Measurements from ENCODE around the gene C19orf67. TPM values are rescaled to one million over a fixed set of nuclear protein-coding genes. Genes with fewer than 3 reads are reported as not detected.

The C19orf67 gene
- total and polyA plus RNA-seq, 12 donors: not detected

DNA sequence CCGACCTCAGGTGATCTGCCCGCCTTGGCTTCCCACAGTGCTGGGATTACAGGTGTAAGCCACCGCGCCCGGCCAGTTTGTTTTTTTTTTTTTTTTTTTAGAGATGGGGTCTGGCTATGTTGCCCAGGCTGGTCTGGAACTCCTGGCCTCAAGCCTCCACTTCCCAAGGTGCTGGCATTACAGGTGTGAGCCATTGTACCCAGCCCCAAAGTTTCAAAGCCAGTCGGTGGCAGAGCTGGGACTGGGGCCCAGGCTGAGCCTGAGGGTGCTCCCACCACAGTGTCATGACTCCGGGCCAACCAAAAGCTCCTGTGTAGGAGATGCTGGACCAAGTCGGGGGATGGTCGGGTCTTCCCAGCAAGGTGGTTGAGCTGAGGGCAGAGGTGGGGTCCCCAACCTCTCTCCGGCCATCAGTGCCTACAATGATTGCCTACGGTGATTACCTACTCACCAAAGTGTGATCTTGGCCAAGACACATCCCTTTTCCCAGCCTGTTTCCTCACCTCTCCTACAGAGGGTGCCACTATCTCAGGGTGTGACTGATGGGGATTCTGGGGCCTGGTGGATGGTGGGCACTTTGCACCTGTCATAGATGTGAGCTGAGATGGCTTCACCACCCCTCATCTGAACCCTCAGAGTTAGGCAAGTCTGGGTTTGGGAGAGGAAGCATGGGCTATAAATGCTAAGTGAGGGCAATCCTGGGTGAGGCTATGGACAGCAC, 10.8 kb upstream of the C19orf67 start:
- WGBS, 4 donors: 92 to 97% (median 94%) methylated on average over 6 to 11 of the region's 11 CpGs
- no peak overlapping the region for H3K4me3 ChIP-seq
- H3K36me3 ChIP-seq (replicated peaks in 1 of 2): peaks cover 0 to 55% of the 10 kb centered on the region in 2 donors
- no peak overlapping the region for H3K27ac ChIP-seq
- intact Hi-C loops (cut with DNase I): no loop called here
- no peak for TF ChIP-seq POLR2A (IDR thresholded peaks at IDR 0.05)
- TF ChIP-seq, protein P1, sequence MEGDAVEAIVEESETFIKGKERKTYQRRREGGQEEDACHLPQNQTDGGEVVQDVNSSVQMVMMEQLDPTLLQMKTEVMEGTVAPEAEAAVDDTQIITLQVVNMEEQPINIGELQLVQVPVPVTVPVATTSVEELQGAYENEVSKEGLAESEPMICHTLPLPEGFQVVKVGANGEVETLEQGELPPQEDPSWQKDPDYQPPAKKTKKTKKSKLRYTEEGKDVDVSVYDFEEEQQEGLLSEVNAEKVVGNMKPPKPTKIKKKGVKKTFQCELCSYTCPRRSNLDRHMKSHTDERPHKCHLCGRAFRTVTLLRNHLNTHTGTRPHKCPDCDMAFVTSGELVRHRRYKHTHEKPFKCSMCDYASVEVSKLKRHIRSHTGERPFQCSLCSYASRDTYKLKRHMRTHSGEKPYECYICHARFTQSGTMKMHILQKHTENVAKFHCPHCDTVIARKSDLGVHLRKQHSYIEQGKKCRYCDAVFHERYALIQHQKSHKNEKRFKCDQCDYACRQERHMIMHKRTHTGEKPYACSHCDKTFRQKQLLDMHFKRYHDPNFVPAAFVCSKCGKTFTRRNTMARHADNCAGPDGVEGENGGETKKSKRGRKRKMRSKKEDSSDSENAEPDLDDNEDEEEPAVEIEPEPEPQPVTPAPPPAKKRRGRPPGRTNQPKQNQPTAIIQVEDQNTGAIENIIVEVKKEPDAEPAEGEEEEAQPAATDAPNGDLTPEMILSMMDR (IDR thresholded peaks at IDR 0.05): no peak
- H3K4me1 ChIP-seq (replicated peaks in 1 of 2): peaks cover 0 to 14% of the 10 kb centered on the region in 2 donors
- peak in 1 of 7 donors; percentile 31 for DNase-seq
- peaks cover 0 to 5% (median 0%) of the 10 kb centered on the region in 3 donors for H3K9me3 ChIP-seq (replicated peaks in 1 of 3)
- H3K27me3 ChIP-seq: no peaks in the 10 kb centered on the region

DNA sequence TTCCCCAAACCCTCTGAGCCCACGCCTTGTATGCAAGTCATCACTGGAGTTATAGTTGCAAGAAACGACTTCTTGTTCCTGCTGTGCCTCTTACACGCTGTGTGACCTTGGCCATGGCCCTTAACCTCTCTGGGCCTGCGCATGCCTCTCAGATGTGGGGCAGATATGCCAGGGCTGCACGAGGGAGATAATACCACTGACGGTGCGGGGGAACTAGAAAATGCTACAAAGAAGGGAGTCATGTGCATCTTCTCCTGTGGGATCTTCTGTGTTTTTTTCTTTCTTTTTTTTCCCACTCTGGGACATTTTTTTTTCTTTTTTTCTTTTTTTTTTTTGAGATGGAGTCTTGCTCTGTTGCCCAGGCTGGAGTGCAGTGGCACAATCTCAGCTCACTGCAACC, 9.3 kb upstream of the C19orf67 start:
- intact Hi-C loops (cut with DNase I): no loop called here
- no peak for TF ChIP-seq POLR2A (IDR thresholded peaks at IDR 0.05)
- TF ChIP-seq, protein P1 (IDR thresholded peaks at IDR 0.05): no peak
- Histone ChIP-seq H3K4me1 (replicated peaks in 1 of 2) (peaks cover 0 to 16% of the 10 kb centered on the region in 2 donors), H3K9me3 (replicated peaks in 1 of 3) (peaks cover 0 to 5% (median 0%) of the 10 kb centered on the region in 3 donors), H3K27ac (peak overlapping the region in 3 of 5 donors; percentile 31 to 64 (median 63)), H3K36me3 (replicated peaks in 1 of 2) (peaks cover 0 to 39% of the 10 kb centered on the region in 2 donors), H3K4me3 (no peak overlapping the region), H3K27me3 (no peaks in the 10 kb centered on the region)
- peak; percentile 54 to 87 (median 82) for DNase-seq
- WGBS, 4 donors: 37 to 46% (median 43%) methylated on average over 7 of the region's 7 CpGs

DNA sequence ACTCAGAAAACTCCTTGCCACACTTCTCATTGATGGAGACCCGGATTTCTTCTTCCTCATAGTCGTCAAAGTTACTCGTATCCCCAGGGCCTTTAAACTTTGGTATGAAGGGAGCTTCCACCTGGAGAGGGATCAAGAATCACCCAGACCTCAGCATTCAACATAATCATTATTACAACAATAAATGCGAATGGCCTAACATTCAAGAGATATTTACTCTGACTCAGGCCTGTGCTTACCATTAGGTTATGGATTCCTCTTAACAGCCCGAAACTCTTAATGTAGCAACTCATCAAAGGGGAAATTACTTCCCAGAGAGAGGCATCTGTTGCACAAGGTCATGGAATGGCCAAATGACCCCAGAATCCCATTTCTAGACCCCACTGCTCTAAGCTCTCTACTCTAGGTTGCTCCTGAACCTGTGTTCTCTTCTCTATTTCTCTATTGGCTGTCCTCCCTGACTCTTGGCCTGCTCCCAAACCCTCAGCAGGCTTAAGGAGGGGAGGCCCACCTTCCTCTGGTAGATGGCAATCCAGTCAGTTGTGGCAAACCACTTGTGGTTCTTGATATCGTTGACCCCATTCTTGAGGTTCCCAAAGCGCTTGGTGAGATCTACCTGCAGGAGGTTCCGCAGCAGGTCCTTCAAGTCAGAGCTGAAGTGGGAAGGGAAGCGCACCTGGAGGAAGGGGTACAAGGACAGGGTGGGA, 7.7 kb upstream of the C19orf67 start:
- Histone ChIP-seq H3K9me3 (replicated peaks in 1 of 3) (peaks cover 0 to 5% (median 0%) of the 10 kb centered on the region in 3 donors), H3K4me1 (replicated peaks in 1 of 2) (peaks cover 0 to 21% of the 10 kb centered on the region in 2 donors), H3K4me3 (no peak overlapping the region), H3K27me3 (no peaks in the 10 kb centered on the region), H3K27ac (no peak overlapping the region), H3K36me3 (replicated peaks in 1 of 2) (peaks cover 0 to 30% of the 10 kb centered on the region in 2 donors)
- 93 to 96% (median 95%) methylated on average over 7 to 9 of the region's 9 CpGs for WGBS, 4 donors
- DNase-seq: no peak
- TF ChIP-seq, protein P1 (IDR thresholded peaks at IDR 0.05): no peak
- TF ChIP-seq POLR2A (IDR thresholded peaks at IDR 0.05): no peak
- intact Hi-C loops (cut with DNase I): no loop called here

DNA sequence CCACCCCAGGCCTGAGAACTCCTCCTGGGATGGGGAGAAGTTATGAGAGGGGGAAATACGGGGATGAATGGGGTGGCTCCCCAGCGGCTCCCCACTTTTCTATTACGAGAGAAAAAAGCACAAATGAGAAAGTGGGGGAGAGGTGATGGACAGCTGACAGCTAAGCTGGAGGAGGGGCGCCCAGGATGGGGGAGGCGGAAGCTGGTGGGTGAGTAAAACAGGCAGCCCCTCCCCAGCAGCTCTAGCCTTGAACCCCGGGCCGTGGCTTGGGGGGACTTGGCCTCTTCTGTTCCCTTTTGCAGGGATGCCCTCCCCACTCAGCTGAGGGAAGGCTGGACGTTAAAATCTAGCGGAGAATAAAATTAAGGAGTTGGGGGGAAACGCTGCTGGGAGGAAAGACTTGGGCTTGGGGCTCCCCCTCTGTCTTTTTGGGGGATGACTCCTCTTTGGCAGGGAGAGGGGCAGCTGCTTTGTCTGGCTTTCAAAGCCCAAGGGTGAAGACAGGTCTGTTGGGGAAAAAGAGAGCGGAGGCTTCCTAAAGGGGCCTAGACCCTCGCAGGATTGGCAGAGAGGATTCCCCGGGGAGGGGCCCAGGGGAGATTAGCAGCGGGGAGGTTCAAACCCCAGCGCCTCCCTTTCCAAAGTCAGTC, 6.4 kb upstream of the C19orf67 start:
- Histone ChIP-seq H3K9me3 (replicated peaks in 1 of 3) (peaks cover 0 to 5% (median 0%) of the 10 kb centered on the region in 3 donors), H3K4me1 (replicated peaks in 1 of 2) (peaks cover 0 to 21% of the 10 kb centered on the region in 2 donors), H3K4me3 (peak overlapping the region in 2 of 4 donors; percentile 64 to 92), H3K27ac (peak overlapping the region in 4 of 5 donors; percentile 91 to 98 (median 94)), H3K27me3 (no peaks in the 10 kb centered on the region), H3K36me3 (replicated peaks in 1 of 2) (peaks cover 0 to 22% of the 10 kb centered on the region in 2 donors)
- 16 to 22% (median 18%) methylated on average over 15 of the region's 15 CpGs for WGBS, 4 donors
- intact Hi-C loops (cut with DNase I): no loop called here
- no peak for TF ChIP-seq POLR2A (IDR thresholded peaks at IDR 0.05)
- TF ChIP-seq, protein P1 (IDR thresholded peaks at IDR 0.05): no peak
- DNase-seq: peak in 1 of 7 donors; percentile 47
